Hindlimb muscle (tissue), 1 donor: ENCODE results near the gene FA2H. TPM values are rescaled to one million over a fixed set of nuclear protein-coding genes. Genes with fewer than 3 reads are reported as not detected.
"Not testable (repeated sequence)": the region's sequence is repeated elsewhere in the genome, so short reads cannot be mapped to it uniquely, and the experiment has no call there.

Experiments used
- DNase-seq: peaks from one replicate; pipeline ENCODE4 v3.0.0-alpha.2; 2013
- polyA plus RNA-seq: library from polyadenylated mRNA; unstranded; fragments of 120-200 nt; gene quantifications from one replicate; pipeline ENCODE4 v1.2.1, GENCODE V29; 2013; ENCODE audit not compliant: insufficient read length

Gene FA2H, protein sequence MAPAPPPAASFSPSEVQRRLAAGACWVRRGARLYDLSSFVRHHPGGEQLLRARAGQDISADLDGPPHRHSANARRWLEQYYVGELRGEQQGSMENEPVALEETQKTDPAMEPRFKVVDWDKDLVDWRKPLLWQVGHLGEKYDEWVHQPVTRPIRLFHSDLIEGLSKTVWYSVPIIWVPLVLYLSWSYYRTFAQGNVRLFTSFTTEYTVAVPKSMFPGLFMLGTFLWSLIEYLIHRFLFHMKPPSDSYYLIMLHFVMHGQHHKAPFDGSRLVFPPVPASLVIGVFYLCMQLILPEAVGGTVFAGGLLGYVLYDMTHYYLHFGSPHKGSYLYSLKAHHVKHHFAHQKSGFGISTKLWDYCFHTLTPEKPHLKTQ
- 0.22 TPM for polyA plus RNA-seq

DNA sequence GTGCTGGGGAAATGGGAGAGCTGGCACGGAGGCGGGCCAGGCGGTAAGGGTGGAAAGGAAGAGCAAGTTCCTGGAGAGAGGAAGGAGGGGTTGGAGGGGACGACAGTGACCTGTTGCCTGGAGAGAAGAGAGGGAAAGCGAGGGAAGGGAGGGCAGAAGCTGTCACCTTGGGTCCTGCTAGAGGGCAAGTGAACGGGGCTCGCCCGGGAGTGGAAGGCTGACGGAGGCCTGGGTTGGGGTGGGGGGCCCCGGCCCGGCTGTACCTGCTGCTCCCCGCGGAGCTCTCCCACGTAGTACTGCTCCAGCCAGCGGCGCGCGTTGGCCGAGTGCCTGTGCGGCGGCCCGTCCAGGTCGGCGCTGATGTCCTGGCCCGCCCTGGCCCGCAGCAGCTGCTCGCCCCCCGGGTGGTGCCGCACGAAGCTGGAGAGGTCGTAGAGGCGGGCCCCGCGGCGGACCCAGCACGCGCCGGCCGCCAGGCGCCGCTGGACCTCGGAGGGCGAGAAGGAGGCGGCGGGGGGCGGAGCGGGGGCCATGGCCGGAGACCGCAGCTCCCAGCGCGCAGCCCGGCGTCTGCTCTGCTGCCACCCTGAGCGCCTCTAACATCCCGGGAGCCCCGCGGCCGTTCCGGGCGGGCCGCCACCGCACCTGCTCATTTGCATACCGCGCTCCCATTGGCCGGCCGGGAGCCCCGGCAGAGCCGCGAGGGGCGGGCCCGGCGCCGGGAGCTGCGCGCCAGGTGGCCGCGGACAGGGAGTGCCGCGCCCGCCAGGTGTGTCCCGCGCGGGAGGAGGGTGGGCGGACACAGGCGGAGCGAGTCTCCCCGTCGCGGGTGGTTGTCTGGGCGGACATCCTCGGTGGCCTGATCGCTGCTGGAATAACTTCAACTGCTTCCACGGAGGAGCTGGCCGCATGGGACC lies at the start of gene FA2H:
TSS of gene FA2H (minus strand) at position 598 of the 917 bp plus-strand sequence. CDS start at position 533, 65 bp downstream.
- peak; percentile 38 for DNase-seq

DNA sequence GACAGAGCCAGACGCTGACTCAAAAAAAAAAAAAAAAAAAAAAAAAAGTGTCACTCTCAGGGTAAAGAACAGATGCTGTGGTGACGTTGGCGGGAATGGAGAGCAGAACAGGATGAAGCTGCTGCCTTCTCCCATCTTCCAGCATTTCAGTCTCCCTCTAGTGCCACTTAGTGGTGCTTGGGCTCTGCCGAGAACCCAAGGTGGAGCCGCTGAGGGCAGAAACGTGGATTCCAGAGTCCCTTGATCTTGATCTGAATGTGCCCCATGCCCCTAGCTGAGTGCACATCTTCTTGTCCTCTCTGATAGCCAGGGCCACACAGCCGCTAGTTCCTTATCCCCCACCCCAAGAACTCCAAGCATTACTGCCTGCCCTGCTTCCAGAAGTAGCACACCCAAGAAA lies 43.2 kb upstream of the FA2H start:
- DNase-seq, result no peak

DNA sequence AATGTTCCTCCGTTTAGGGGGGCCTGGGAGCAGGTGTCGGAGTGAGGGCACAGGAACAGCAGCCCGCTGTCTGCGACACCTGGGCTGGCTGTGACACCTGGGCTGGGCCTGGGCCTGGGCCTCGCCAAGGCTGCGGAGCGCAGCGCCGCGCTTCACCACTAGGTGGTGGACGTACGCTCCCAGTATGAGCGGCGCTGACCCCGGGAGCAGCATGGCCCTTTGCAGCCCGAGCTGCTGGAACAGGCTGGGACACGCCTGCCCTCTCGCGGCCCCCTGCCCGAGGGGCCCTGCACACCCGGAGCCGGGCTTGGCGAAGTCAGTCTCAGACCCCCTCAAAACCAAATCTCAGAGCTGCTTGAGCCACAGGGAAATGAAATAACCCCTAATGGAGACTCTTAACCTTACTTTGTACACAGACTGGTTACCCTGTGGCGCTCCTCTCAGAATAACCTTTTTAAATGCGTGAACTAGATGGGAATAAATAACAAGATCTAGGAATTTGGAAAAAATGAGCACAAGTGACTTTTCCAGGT lies 38.6 kb upstream of the FA2H start:
- peak; percentile 53 for DNase-seq

DNA sequence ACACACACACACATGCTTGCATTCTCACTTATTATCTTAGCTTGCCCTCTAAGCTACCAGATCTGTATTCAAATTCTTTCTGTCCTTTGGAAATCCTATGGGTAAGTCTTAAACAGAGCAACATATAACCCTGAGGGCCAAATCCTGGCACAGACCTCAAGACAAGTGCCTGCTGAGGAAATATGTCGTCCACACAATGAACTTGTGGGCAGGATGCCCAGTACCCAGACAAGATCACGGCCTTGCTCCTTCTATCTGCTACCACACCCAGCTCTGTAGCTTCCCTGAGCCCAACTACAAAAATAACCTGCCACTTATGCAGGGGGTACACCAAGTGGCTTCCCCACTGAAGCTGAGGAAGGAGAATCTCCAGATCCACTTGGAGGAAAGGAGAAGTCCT lies 37.3 kb upstream of the FA2H start:
- no peak for DNase-seq

DNA sequence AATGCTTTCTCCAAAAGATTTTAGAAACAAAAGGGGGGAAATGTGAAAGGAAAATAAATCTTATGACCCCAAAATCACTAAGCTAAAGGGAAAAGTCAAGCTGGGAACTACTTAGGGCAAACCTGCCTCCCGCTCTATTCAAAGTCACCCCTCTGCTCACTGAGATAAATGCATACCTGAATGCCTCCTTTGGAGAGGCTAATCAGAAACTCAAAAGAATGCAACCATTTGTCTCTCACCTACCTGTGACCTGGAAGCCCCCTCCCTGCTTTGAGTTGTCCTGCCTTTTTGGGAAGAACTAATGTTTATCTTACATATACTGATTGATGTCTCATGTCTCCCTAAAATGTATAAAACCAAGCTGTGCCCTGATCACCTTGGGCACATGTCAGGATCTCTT lies 36.6 kb upstream of the FA2H start:
- DNase-seq, result not testable (repeated sequence)

DNA sequence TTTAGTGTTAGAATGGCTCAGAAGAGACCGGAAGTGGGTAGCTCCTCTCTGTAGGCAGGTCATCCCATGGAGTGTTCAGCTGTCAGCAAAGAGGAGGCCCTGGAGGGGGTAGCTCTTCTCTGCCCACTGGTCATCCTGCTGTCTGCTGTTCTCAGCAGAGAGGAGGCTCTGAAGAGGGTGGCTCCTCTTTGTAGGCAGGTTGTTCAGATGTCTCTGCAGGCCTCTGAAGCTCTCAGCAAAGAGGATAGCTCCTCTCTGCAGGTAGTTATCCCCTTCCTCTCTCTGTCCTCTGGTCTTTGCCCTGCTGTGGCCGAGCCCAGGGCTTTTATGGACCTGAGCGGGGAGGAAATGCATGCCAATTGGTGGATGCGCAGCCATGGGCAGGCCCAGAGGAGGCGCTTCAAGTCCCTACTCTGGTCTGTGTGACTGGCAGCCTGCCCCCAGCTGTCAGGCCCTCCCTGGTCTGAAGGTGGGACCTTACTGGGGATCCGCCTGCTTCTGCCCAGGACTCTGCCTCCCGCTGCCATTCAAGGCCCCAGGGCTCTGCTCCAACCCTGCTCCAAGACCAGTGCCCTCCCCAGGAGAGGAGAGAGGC lies 32.5 kb upstream of the FA2H start:
- no peak for DNase-seq

DNA sequence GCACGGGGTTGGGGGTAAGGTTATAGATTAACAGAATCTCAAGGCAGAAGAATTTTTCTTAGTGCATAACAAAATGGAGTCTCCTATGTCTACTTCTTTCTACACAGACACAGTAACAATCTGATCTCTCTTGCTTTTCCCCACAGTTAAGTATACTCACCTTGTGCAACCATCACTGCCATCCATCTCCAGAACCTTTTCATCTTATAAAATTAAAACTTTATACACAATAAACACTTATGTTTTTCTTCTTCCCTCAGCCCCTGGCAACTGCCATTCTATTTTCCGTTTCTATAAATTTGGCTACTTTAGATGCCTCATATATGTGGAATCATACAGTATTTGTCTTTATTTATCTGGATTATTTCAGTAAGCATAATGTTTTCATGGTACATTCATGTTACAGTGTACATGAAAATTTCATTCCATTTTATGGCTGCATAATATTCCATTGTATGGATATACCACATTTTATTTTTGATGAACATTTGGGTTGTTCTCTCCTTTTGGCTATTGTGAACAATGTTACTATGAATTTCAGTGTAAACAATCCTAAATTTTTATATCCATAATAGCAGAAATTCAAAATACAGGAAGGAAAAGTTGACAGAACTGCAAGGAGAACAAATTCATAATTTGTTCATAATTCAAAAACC lies 25.7 kb upstream of the FA2H start:
- no peak for DNase-seq

DNA sequence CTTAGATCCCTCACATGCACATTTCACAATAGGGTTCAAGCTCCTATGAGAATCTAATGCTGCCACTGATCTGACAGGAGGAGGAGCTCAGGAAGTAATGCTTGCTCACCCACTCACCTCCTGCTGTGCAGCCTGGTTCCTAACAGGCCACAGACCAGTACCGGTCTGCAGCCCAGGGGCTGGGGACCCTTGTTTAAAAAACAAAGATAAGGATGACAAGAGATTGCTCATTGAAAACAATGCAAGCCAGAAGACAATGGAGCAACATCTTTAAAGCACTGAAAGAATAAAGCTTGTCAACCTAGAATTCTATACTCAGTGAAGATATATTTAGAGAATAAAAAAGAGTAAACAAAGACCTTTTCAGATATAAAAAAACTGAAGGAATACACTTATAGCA lies 22.8 kb upstream of the FA2H start:
- DNase-seq, result no peak

DNA sequence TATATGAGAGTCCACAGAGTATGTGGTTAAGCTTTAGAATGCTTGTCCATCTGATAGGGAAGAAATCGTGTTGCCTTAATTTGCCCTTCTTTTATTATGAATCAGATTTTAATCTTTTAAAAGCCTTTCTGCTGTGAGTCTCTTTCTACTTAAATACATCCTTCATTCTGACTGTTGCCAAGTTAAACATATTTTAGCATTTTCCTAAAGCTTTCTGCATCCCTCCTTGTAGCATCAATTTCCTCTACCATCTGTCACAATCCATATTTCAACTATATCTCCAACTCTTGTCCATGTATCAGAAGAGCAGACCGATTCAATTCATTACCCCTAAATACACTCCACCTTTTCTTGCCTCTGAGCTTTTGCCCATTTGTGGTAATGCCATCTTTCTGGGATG lies 20.5 kb upstream of the FA2H start:
- no peak for DNase-seq

DNA sequence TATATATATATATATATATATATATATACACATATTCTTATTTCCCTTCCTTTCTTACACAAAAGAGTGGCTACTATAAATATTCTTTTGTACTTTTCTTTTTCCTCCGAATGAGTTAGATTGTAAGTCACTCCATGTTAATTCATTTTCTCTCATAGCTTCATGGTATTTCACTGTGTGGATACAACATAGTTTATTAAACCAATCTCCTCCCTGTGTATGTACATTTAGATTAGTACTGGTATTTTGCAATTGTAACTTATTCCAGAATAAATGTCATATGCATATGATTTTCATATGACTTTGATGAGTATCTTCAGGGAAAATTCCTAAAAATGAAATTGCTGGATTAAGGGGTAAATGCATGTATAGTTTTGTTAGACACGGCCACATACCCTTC lies 20.0 kb upstream of the FA2H start:
- DNase-seq, result no peak

DNA sequence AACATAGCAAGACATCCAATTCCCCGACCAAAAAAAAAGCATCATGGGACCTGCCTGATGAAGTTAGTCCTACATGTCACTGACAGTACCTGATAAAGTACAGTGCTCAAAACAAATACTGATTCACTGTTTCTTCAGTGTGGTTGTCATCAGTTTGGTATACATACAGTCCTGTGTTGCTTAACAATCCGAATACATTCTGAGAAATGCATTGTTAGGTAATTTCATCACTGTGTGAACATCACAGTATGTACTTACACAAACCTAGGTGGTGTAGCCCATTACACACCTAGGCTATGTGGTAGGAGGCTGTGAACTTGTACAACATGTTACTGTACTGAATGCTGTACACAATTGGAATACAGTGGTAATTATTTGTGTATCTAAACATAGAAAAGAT lies 19.0 kb upstream of the FA2H start:
- no peak for DNase-seq

DNA sequence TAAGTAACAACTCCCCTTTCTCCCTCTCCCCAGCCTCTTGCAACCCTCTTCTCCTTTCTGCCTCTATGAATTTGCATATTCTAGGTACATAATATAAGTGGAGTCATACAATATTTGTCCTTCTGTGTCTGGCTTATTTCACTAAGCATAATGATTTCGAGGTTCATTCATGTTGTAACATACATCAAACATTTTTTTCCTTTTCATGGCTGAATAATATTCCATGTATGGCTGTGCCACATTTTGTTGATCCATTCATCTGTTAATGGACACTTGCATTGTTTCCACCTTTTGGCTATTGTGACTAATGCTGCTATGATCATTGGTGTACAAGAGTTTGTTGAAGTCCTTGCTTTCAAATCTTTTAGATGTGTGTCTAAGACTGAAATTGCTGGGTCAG lies 17.6 kb upstream of the FA2H start:
- DNase-seq, result no peak

DNA sequence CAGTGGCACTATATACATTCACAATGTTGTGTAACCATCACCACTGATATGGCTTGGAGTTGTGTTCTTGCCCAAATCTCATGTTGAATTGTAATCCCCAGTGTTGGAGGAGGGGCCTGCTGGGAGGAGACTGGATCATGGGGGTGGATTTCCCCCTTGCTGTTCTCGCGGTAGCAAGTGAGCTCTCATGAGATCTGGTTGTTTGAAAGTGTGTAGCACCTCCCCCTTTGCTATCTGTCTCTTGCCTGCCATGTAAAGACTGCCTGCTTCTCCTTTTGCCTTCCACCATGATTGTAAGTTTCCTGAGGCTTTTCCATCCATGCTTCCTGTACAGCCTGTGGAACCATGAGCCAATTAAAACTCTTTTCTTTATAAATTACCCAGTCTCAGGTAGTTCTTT lies 17.1 kb upstream of the FA2H start:
- not testable (repeated sequence) for DNase-seq

DNA sequence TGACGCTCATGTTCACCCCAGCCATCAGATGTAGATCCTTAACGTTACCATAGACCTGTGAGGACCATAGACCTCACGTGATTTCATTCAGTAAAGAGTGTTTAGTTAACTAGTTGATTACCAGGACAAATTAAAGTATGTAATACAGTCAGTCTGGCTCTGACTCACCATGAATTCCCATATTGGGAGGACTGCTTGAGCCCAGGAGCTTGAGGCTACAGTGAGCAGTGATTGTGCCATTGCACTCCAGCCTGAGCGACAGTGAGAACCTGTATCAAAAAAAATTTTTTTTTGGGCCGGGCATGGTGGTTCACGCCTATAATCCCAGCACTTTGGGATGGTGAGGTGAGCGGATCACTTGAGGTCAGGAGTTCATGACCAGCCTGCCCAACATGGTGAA lies 13.5 kb upstream of the FA2H start:
- no peak for DNase-seq

DNA sequence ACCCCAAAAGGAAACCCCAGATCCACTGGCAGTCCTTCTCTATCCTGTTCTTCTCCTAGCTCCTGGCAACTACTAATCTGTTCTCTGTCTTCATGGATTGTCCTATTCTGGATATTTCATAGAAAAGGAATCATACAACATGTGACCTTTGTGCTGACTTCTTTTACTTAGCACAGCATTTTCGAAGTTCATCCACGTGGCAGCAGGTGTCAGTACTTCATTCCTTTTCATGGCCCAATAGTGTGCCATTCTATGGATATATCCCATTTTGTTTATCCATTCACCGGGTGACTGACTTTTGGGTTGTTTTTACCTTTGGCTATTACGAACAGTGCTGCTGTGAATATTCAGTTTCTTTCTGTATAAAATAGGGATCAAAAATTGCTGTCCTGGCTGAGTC lies 10.4 kb upstream of the FA2H start:
- no peak for DNase-seq

DNA sequence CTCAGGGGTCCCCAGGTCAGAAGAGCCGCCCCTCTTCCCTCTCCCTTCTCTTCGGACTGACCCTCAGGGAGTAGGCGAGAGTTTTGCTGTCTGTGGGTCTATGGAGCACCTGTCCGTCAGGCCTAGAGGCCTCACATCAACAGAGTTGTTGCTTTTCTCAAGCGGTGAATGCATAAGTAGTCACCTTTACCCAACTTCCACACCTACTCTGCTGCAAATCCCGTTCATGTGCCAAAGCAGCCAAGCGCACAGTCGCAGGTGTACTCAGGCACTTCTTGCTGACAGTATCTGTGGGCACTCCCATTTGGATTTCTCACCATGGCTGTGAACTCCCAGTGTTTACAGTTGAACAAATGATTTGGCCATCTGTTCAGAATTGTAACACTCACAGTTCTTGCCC lies 4.0 kb upstream of the FA2H start:
- no peak for DNase-seq

DNA sequence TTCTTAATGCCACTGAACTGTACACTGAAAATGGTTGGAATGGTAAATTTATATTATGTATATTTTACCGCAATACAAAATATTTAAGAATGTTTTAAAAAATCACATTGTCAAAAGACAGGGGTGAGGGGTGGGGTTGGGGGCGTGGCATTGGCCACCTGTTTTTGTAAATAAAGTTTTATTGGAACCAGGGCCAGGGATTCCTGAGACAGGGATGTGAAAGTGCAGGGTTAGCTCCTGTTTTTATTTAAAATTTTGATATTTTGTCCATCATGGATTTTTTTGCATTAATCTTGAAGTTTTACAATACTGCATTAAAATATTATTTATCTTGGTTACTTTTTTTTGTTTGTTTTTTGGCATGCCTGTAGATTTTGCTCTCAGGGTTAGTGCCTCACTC lies 2.3 kb upstream of the FA2H start:
- DNase-seq, result no peak

DNA sequence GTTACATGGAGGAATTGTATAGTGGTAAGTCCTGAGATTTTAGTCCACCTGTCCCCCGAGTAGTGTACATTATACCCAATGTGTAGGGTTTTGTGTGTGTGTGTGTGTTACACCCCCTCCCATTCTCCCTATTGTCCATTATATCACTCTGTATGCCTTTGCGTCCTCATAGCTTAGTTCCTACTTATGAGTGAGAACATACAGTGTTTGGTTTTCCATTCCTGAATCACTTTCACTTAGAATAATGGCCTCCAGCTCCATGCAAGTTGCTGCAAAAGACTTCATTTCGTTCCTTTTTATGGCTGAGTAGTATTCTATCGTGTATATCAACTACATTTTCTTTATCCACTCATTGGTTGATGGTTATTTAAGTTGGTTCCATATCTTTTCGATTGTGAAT lies 635 bp upstream of the FA2H start:
- DNase-seq, result no peak

DNA sequence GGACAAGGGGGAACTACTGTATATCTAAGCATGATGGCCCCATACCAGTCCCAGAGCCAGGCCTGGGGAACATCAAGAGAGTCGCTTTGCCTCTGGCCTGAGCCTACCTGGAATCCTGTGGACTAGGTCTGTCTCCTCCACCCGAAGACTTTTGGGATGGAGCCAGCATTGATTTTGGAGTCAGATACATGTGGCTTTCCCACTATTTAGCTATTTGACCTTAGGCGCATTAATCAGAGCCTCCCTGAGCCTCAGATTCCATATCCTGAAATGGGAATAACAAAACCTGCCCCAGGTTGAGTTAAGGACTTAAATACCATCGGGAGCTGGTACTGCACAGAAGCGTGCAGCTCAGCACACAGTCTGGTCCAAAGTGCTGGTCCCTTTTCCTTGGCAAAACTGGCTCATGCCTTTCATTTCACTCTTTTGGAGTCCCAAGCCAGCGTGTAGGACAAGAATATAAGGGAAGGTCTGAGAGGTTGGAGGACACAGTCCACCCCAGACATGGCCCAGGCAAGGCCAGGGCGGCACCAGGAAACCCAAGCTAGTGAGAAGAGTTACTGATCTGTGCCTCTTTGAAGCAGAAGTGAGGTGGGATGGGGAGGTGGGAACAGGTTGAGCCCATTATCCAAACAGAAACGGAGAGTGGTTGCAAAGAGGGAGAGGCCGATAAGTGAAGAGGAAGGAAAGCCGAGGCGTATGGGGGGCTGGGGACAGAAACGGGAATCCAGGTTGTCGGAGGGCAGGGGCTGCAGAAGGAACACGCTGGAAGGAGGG lies 986 bp downstream of the FA2H start:
- DNase-seq, result no peak

DNA sequence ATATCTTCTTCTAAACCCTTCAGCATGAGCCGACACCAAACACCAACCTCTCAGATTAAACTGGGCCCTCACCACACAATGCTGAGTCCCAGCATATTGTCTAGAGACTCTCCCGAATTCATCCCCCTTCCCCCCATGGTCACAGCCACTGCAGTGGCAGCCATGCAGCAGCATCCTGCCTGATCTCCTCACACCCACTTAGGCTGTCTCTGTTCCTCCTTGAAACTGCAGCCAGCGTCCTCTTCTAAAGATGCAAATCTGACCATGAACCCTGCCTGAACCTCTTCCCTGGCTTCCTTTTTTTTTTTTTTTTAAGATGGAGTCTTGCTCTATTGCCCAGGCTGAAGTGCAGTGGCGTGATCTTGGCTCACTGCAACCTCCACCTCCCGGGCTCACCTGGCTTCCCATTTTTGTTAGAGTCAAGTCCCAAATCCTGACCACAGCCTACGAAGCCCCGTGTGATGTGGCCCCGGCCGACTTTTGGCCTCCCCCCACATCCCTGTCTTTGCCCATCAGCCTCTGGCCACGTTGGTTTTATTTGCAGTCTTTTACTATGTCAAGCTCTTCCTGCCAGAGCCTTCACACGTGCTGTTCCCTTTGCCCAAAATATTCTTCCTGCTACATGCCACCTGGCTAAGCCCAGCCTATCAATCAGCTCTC lies 2.8 kb downstream of the FA2H start:
- DNase-seq, result no peak

DNA sequence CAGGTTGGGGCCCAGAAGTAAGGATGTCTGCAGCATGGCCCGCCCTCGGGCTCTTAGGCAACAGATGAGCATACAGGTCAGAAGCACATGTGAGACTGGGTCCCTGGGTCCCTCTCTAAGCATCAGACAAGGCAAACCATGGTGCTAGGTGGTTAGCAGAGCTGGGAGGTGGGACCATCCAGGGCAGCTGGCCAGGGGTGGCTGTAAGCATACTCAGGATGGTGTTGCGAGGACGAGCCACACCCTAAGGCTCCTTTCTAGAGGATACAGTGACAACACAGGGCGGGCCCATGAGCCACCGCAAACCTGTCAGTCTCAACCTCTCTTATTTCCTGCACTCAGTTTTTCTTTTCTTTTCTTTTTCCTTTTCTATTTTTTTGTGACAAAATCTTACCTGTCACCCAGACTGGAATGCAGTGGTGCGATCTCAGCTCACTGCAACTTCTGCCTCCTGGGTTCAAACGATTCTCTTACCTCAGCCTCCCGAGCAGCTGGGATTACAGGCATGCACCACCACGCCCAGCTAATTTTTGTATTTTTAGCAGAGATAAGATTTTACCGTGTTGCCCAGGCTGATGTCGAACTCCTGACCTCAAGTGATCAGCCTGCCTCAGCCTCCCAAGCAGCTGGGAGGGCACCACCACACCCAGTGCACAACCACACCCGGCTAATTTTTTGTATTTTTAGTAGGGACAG lies 3.6 kb downstream of the FA2H start:
- DNase-seq, result no peak
